Measurements from ENCODE around the gene IGFBP7. TPM values are rescaled to one million over a fixed set of nuclear protein-coding genes. Genes with fewer than 3 reads are reported as not detected.

IGFBP7 gene
- total and polyA plus RNA-seq, 2 of the 8 experiments (the other 6 are each of a cell fraction or from before 2014, with no cell fraction given): 0.17 to 0.48 TPM

GRCh38 chr4:57041020-57041419, 69.2 kb downstream of the IGFBP7 start:
- Histone ChIP-seq H3K27ac (ENCODE audit: low read depth, low read length) (no peak overlapping the region), H3K4ac (replicated peaks; ENCODE audit: insufficient read length, low read depth, low read length) (no peak overlapping the region), H3K23me2 (ENCODE audit: low read depth, low read length) (no peaks in the 10 kb centered on the region), H3K4me2 (ENCODE audit: insufficient read depth in 1 of 2, low read depth in 2 of 2, low read length in 2 of 2) (no peak overlapping the region), H2BK5ac (ENCODE audit: low read depth, low read length) (no peak overlapping the region), H3K4me1 (replicated peaks in 1 of 4; ENCODE audit: control insufficient read depth in 3 of 4, insufficient read depth in 4 of 4, low read length in 3 of 4) (no peaks in the 10 kb centered on the region), H3K14ac (ENCODE audit: insufficient read length) (no peak overlapping the region), H2BK15ac (ENCODE audit: low read length) (no peak overlapping the region), H3K18ac (ENCODE audit: extremely low read depth, low read length) (no peak overlapping the region), H3K4me3 (ENCODE audit: extremely low read depth in 1 of 4, insufficient read depth in 2 of 4, low read depth in 3 of 4, low read length in 4 of 4) (no peak overlapping the region), H3K27me3 (replicated peaks in 1 of 4; ENCODE audit: control insufficient read depth in 3 of 4, extremely low read depth in 1 of 4, insufficient read depth in 3 of 4, low read length in 3 of 4) (no peaks in the 10 kb centered on the region), H4K8ac (ENCODE audit: extremely low read depth, insufficient read depth, low read length) (no peak overlapping the region), H2AFZ (ENCODE audit: low read length) (no peak overlapping the region), H4K91ac (replicated peaks; ENCODE audit: insufficient read length, low read length) (no peak overlapping the region), H3K79me1 (ENCODE audit: low read depth, low read length) (no peaks in the 10 kb centered on the region), H4K5ac (ENCODE audit: insufficient read length, low read depth, low read length) (no peak overlapping the region), H3K9me3 (ENCODE audit: insufficient read depth in 2 of 2, low read depth in 1 of 2, low read length in 1 of 2) (no peaks in the 10 kb centered on the region), H2BK12ac (ENCODE audit: low read depth, low read length) (no peak overlapping the region), H3K9ac (replicated peaks in 1 of 4; ENCODE audit: extremely low read depth in 1 of 4, low read depth in 3 of 4, low read length in 3 of 4) (no peak overlapping the region), H2AK5ac (ENCODE audit: low read depth, low read length) (no peak overlapping the region), H4K20me1 (replicated peaks in 1 of 2; ENCODE audit: control insufficient read depth in 1 of 2, insufficient read depth in 2 of 2, low read length in 2 of 2) (no peaks in the 10 kb centered on the region), H3K79me2 (ENCODE audit: control insufficient read depth in 1 of 2, insufficient read depth in 2 of 2, low read length in 2 of 2) (no peaks in the 10 kb centered on the region), H3K56ac (replicated peaks; ENCODE audit: insufficient read length, low read depth, low read length) (no peak overlapping the region), H2BK120ac (replicated peaks; ENCODE audit: low read depth, low read length) (no peak overlapping the region), H2BK20ac (ENCODE audit: low read length) (no peak overlapping the region), H3K36me3 (ENCODE audit: control insufficient read depth in 2 of 4, insufficient read depth in 4 of 4, low read length in 3 of 4) (no peaks in the 10 kb centered on the region), H3K23ac (ENCODE audit: insufficient read length) (no peak overlapping the region)
- 94% methylated on average over 1 of the region's 1 CpG; no CpG with 5 or more reads in 1 of the 2 experiments for WGBS, 2 experiments (ENCODE audit: extremely low coverage in 1 of 2, insufficient coverage in 1 of 2, insufficient read length in 1 of 2, insufficient replicate concordance in 2 of 2, low coverage in 1 of 2, low lambda C conversion rate in 2 of 2, missing lambda C conversion rate in 1 of 2)
- FAIRE-seq: no peak
- ChIA-PET POLR2A (ENCODE audit: partially characterized antibody) (no interaction called here), CTCF (ENCODE audit: partially characterized antibody) (interaction anchor here (0.8 to 5.6 kb wide), 3 partner anchors 97 to 123 kb away, joined by 3 to 87 read pairs (median 3); no protein-coding TSS in a partner anchor)
- no peak for DNase-seq (ENCODE audit: low read depth in 1 of 2, low spot score in 2 of 2)
- TF ChIP-seq USF2 (IDR thresholded peaks at IDR 0.05; ENCODE audit: low read length) (no peak), RFX5 (IDR thresholded peaks at IDR 0.05; ENCODE audit: borderline replicate concordance, low read depth, low read length) (no peak), TAF1 (IDR thresholded peaks at IDR 0.05; ENCODE audit: low read depth, low read length) (no peak), MAFK (IDR thresholded peaks at IDR 0.05; ENCODE audit: low read depth, low read length) (no peak)
